Measurements from ENCODE around the gene NUSAP1. TPM values are rescaled to one million over a fixed set of nuclear protein-coding genes. Genes with fewer than 3 reads are reported as not detected.

The NUSAP1 gene
- total and polyA plus RNA-seq, 10 of the 15 experiments (the other 5 are each of a cell fraction or from before 2014, with no cell fraction given), result 158 to 315 (median 229) TPM

DNA sequence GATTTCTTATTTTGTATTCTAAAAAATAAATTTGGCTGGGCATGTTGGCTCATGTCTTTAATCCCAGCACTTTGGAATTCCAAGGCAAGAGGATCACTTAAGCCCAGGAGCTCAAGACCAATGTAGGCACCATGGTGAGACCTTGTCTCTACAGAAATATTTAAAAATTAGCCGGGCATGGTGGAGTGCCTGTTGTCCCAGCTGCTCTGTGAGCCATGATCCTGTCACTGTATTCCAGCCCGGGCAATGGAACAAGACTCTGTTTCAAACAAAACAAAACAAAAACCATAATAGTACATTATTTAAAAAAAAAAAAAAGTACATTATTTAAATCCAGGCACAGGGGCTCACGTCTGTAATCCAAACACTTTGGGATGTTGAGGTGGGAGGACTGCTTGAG, 78.8 kb downstream of the NUSAP1 start:
- intact Hi-C loops (cut with micrococcal nuclease; ENCODE audit: unreplicated experiment), result no loop called here
- no TSS peak for BruUV-seq (replicated peaks)

More for the DNA sequence above, 78.8 kb downstream of the NUSAP1 start:
- no peaks in the 10 kb centered on the region for H4K20me1 ChIP-seq (ENCODE audit: control insufficient read depth, insufficient read depth)
- no peak for ATAC-seq
- ChIA-PET SMC1A (ENCODE audit: uncharacterized antibody, unreplicated experiment) (no interaction called here), RAD21 (ENCODE audit: unreplicated experiment) (interaction anchor here (0.6 kb wide), 1 partner anchor 19 kb away, joined by 3 read pairs; no protein-coding TSS in a partner anchor), POLR2A (interaction anchor here (1.0 kb wide), 1 partner anchor 18 kb away, joined by 10 read pairs; no protein-coding TSS in a partner anchor), CTCF (no interaction called here)
- no peaks in the 10 kb centered on the region for H3K27me3 ChIP-seq (replicated peaks in 1 of 2; ENCODE audit: control insufficient read depth in 2 of 2, insufficient read depth in 2 of 2, low read length in 1 of 2)
- H3K79me2 ChIP-seq (ENCODE audit: control insufficient read depth, insufficient read depth, low read length), result peaks cover 8% of the 10 kb centered on the region
- in situ Hi-C loops (cut with MboI), result no loop called here
- no peak overlapping the region for H3K9ac ChIP-seq (ENCODE audit: control insufficient read depth, insufficient read depth, low read length)
- H3K4me2 ChIP-seq (ENCODE audit: control insufficient read depth, insufficient read depth), result no peak overlapping the region
- H3K4me3 ChIP-seq, result no peak overlapping the region
- FAIRE-seq, result no peak
- H3K9me3 ChIP-seq (replicated peaks; ENCODE audit: control insufficient read depth, insufficient read depth, low read length), result no peaks in the 10 kb centered on the region
- H3K36me3 ChIP-seq (ENCODE audit: control insufficient read depth in 2 of 2, insufficient read depth in 2 of 2, low read length in 1 of 2), result no peaks in the 10 kb centered on the region
- TF ChIP-seq ZBED1 (IDR thresholded peaks at IDR 0.05; ENCODE audit: borderline replicate concordance) (no peak), MEF2B (IDR thresholded peaks at IDR 0.05; ENCODE audit: partially characterized antibody, poor library complexity, severe bottlenecking) (no peak), EZH2 (IDR thresholded peaks at IDR 0.05; ENCODE audit: borderline replicate concordance, control insufficient read depth, low read depth, low read length) (no peak), WRNIP1 (IDR thresholded peaks at IDR 0.05; ENCODE audit: borderline replicate concordance, low read depth, low read length) (no peak), NRF1 (conservative IDR thresholded peaks at IDR 0.05; ENCODE audit: low read depth, low read length) (no peak), ZNF24 (IDR thresholded peaks at IDR 0.05) (no peak), EGR1 (IDR thresholded peaks at IDR 0.05; ENCODE audit: borderline replicate concordance in 1 of 2, low read depth in 2 of 2, low read length in 2 of 2) (no peak), MEF2A (IDR thresholded peaks at IDR 0.05; ENCODE audit: insufficient read depth, low read depth, low read length) (no peak), KAT2A (conservative IDR thresholded peaks at IDR 0.05; ENCODE audit: control insufficient read depth, low read depth, low read length) (no peak), ZNF384 (IDR thresholded peaks at IDR 0.05; ENCODE audit: borderline replicate concordance, low read depth, low read length) (no peak), TCF12 (IDR thresholded peaks at IDR 0.05; ENCODE audit: low read depth, low read length) (no peak)
- TF ChIP-seq, protein P1, sequence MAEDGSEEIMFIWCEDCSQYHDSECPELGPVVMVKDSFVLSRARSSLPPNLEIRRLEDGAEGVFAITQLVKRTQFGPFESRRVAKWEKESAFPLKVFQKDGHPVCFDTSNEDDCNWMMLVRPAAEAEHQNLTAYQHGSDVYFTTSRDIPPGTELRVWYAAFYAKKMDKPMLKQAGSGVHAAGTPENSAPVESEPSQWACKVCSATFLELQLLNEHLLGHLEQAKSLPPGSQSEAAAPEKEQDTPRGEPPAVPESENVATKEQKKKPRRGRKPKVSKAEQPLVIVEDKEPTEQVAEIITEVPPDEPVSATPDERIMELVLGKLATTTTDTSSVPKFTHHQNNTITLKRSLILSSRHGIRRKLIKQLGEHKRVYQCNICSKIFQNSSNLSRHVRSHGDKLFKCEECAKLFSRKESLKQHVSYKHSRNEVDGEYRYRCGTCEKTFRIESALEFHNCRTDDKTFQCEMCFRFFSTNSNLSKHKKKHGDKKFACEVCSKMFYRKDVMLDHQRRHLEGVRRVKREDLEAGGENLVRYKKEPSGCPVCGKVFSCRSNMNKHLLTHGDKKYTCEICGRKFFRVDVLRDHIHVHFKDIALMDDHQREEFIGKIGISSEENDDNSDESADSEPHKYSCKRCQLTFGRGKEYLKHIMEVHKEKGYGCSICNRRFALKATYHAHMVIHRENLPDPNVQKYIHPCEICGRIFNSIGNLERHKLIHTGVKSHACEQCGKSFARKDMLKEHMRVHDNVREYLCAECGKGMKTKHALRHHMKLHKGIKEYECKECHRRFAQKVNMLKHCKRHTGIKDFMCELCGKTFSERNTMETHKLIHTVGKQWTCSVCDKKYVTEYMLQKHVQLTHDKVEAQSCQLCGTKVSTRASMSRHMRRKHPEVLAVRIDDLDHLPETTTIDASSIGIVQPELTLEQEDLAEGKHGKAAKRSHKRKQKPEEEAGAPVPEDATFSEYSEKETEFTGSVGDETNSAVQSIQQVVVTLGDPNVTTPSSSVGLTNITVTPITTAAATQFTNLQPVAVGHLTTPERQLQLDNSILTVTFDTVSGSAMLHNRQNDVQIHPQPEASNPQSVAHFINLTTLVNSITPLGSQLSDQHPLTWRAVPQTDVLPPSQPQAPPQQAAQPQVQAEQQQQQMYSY (CRISPR knock-in tag; IDR thresholded peaks at IDR 0.05), result no peak
- TF ChIP-seq, protein P2, sequence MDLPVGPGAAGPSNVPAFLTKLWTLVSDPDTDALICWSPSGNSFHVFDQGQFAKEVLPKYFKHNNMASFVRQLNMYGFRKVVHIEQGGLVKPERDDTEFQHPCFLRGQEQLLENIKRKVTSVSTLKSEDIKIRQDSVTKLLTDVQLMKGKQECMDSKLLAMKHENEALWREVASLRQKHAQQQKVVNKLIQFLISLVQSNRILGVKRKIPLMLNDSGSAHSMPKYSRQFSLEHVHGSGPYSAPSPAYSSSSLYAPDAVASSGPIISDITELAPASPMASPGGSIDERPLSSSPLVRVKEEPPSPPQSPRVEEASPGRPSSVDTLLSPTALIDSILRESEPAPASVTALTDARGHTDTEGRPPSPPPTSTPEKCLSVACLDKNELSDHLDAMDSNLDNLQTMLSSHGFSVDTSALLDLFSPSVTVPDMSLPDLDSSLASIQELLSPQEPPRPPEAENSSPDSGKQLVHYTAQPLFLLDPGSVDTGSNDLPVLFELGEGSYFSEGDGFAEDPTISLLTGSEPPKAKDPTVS (IDR thresholded peaks at IDR 0.05; ENCODE audit: low read depth, low read length), result no peak
- 67% methylated on average over 3 of the region's 3 CpGs for WGBS (ENCODE audit: insufficient coverage, insufficient replicate concordance, low lambda C conversion rate, missing lambda C conversion rate)
- H3K4me1 ChIP-seq (ENCODE audit: control insufficient read depth, insufficient read depth, low read length), result peaks cover 3% of the 10 kb centered on the region; the same call in 1 of the 2 replicates
- no peak for DNase-seq (ENCODE audit: low read depth, low spot score)
- H3K27ac ChIP-seq (ENCODE audit: control insufficient read depth, insufficient read depth), result no peak overlapping the region
- no peak overlapping the region for H2AFZ ChIP-seq (ENCODE audit: control insufficient read depth, low read depth, low read length)

Measured in GM12878 (cell line).